Lower leg skin (tissue), 4 donors: ENCODE measurements around the gene ZNF540. TPM values are rescaled to one million over a fixed set of nuclear protein-coding genes. Genes with fewer than 3 reads are reported as not detected.
"Not testable (repeated sequence)": the region's sequence is repeated elsewhere in the genome, so short reads cannot be mapped to it uniquely, and the experiment has no call there.

Source experiments
- DNase-seq, 2 donors: peaks; one replicate each; pipeline ENCODE4 v3.0.0-alpha.2; 2019; ENCODE audit warnings: low spot score in 2 of 2
- H3K4me3 ChIP-seq: fragments of 200-600 bp; sonication (generic); 2 replicates; pipeline ENCODE4 v1.5.1; 2017; ENCODE audit warnings: mild to moderate bottlenecking, low read depth; ENCODE audit not compliant: poor library complexity, severe bottlenecking
- CTCF ChIP-seq, 3 donors: fragments of 450-650 bp; IDR thresholded peaks; one replicate each; pipeline ENCODE4 v1.5.1; 2016; ENCODE audit warnings: antibody characterized with exemption in 3 of 3, mild to moderate bottlenecking in 3 of 3, moderate library complexity in 2 of 3
- POLR2A ChIP-seq, 2 donors: fragments of 450-650 bp; IDR thresholded peaks; one replicate each; pipeline ENCODE4 v1.6.1; 2016 to 2017; ENCODE audit warnings: antibody characterized with exemption in 2 of 2, mild to moderate bottlenecking in 1 of 2, moderate library complexity in 1 of 2
- WGBS, 2 donors: methylation state at CpG; one replicate each; pipeline ENCODE4 v1.1.5; 2018; 5-methylcytosine and 5-hydroxymethylcytosine counted together
- intact Hi-C: fragments of 100-400 bp; cut with DNase I; formaldehyde crosslinking; loops from one replicate; pipeline ENCODE4 v1.15.0; 2023; ENCODE audit warnings: low total_unique reads
- total RNA-seq, 4 donors: library from RNA; depleted of rRNA; stranded (reverse); fragments of >200 nt; gene quantifications; one replicate each; pipeline ENCODE4 v1.1.0, GENCODE V29; 2016

Gene ZNF540
- total RNA-seq, 4 donors from 2014 or later = 1.0 to 6.9 (median 2.0) TPM

- DNase-seq = peak in 1 of 2 donors; percentile 86
- WGBS, 2 donors = 0 to 1% methylated on average over 34 to 40 of the region's 40 CpGs
- peak overlapping the region; percentile 88 for H3K4me3 ChIP-seq
- TF ChIP-seq CTCF (IDR thresholded peaks at IDR 0.05) (no peak), POLR2A (IDR thresholded peaks at IDR 0.05) (no peak)
- intact Hi-C loops = no loop called here
Observed at GRCh38 chr19:37654629-37655300, 60.1 kb downstream of the ZNF540 start.

- DNase-seq = peak; percentile 80 to 96
- TF ChIP-seq POLR2A (IDR thresholded peaks at IDR 0.05) = no peak
- TF ChIP-seq CTCF (IDR thresholded peaks at IDR 0.05) = no peak
- intact Hi-C loops = no loop called here
- WGBS, 2 donors = 0 to 1% methylated on average over 13 to 33 of the region's 34 CpGs
- H3K4me3 ChIP-seq = peak within 1 kb of the TSS; percentile 88
Observed at GRCh38 chr19:37655301-37655688, 60.6 kb downstream of the ZNF540 start, which contains the start of gene ZFP30. Gene ZFP30, minus strand, starts transcription at chr19:37655465. Its CDS starts 7,643 bp downstream, at chr19:37647822.

DNA sequence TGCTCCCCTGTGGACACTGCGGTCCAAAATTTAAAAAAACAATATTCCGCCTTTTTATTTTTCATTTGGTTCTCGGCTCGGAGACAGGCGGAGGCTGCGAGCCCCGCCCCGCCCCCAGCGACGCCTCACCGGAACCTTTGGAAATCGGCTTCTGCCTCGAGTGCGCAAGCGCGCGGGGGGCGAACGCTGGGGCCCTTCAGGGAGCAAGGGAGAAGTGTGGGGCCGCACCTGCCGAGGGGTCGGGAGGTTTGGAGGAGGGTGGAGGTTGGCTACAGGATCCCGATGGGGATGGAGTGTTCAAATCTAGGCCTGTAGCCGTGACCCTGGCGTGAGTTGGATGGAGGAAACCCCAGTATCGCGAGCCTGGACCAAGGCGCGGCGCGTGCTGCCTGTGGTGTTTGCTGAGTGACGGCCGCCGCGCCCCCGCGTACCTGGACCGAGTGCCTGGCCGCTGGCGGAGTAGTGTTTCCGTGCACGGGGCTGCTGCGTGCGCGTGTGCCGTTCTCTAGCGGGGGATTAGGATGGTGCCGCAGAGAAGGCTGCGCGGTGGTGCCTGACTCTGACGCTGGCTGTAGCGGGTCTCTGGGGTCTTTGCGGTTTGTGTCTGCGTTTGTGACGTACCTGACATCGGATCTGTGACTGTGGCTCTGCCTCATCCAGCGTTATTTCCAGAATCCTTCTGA lies 61.2 kb downstream of the ZNF540 start:
- intact Hi-C loops = no loop called here
- WGBS, 2 donors = 0 to 1% methylated on average over 28 to 55 of the region's 57 CpGs
- TF ChIP-seq CTCF (IDR thresholded peaks at IDR 0.05) (no peak), POLR2A (IDR thresholded peaks at IDR 0.05) (no peak)
- peak overlapping the region; percentile 88 for H3K4me3 ChIP-seq
- DNase-seq = peak; percentile 75 to 96

- 93 to 94% methylated on average over 8 of the region's 8 CpGs for WGBS, 2 donors
- H3K4me3 ChIP-seq, intact Hi-C loops, DNase-seq: not testable (repeated sequence)
Observed at GRCh38 chr19:37657157-37657556, 62.5 kb downstream of the ZNF540 start.

Other genes starting within 250 kb of the ZNF540 start
- gene ZNF527, start 223.8 kb upstream of the ZNF540 start, total RNA-seq = 1 to 10 TPM; 3.3 to 7.8 (median 4.3) TPM
- gene ZNF569, start 127.4 kb upstream of the ZNF540 start, total RNA-seq = 1 to 10 TPM; 1.5 to 5.3 (median 4.3) TPM
- gene ZNF570, start 125.5 kb upstream of the ZNF540 start, total RNA-seq = 1 to 10 TPM; 2.7 to 6.6 (median 6.3) TPM
- gene ZNF793, start 87.9 kb upstream of the ZNF540 start, total RNA-seq = 1 to 10 TPM; 2.2 to 5.3 (median 2.7) TPM
- 1 to 10 TPM; 3.3 to 6.6 (median 4.5) TPM for gene ZNF571, start 84 bp upstream of the ZNF540 start, total RNA-seq
- 10 to 100 TPM in 1 of 4 donors, 1 to 10 TPM in 3; 8.9 to 18.0 (median 9.5) TPM for gene ZFP30, start 60.6 kb downstream of the ZNF540 start, total RNA-seq
- 1 to 10 TPM; 1.9 to 6.9 (median 6.7) TPM for gene ZNF607, start 124.9 kb downstream of the ZNF540 start, total RNA-seq
- gene ZNF573, start 184.7 kb downstream of the ZNF540 start, total RNA-seq = 1 to 10 TPM; 3.9 to 9.4 (median 6.4) TPM